Panc1 (cell line): Measurements from ENCODE around the gene KLHL26. TPM values are rescaled to one million over a fixed set of nuclear protein-coding genes. Genes with fewer than 3 reads are reported as not detected.

Experiments used
- ATAC-seq: fragments of 200-7000 bp; cut with Tn5 transposase; 2 replicates; pipeline ENCODE4 v1.9.1; 2020; ENCODE audit warnings: mild to moderate bottlenecking, moderate library complexity
- BruUV-seq: library from RNA; stranded (reverse); fragments of 400-500 nt; replicated peaks from 2 replicates; lab custom pipeline; 2021; lab: Mats Ljungman, UMichigan
- CTCF ChIA-PET: fragments of 300-600 bp; sonication (Branson Sonifier 250); formaldehyde crosslinking; loops from one replicate; lab custom pipeline; 2022; ENCODE audit warnings: antibody characterized with exemption; lab: Charles Lee
- POLR2A ChIA-PET: fragments of 300-600 bp; sonication (Branson Sonifier 250); formaldehyde crosslinking; loops from one replicate; lab custom pipeline; 2022; ENCODE audit warnings: antibody characterized with exemption; lab: Charles Lee
- DNase-seq: peaks from one replicate; pipeline ENCODE4 v3.0.0-alpha.2; 2010; ENCODE audit warnings: low read depth, low spot score
- H3K27ac ChIP-seq: 2 replicates; pipeline ENCODE4 v1.5.1; 2011; ENCODE audit warnings: mild to moderate bottlenecking, low read length, inconsistent platforms
- H3K27me3 ChIP-seq: fragments of 200-500 bp; sonication (Bioruptor generic); 2 replicates; pipeline ENCODE4 v1.6.0; 2014; ENCODE audit warnings: low read length, inconsistent platforms; ENCODE audit not compliant: control insufficient read depth, insufficient read depth
- H3K36me3 ChIP-seq: fragments of 200-500 bp; sonication (Bioruptor generic); 2 replicates; pipeline ENCODE4 v1.5.1; 2014; ENCODE audit warnings: inconsistent platforms, mild to moderate bottlenecking, low read length, moderate library complexity; ENCODE audit not compliant: control insufficient read depth, insufficient read depth
- H3K4me1 ChIP-seq: 2 replicates; pipeline ENCODE4 v1.5.1; 2011; ENCODE audit warnings: inconsistent platforms, mild to moderate bottlenecking, low read length, moderate library complexity; ENCODE audit not compliant: control insufficient read depth, insufficient read depth
- H3K4me3 ChIP-seq, 2 experiments: 2 replicates each; pipeline ENCODE4 v1.5.1; 2011 to 2012; ENCODE audit warnings: low read depth in 2 of 2, low read length in 2 of 2, mild to moderate bottlenecking in 2 of 2, inconsistent platforms in 1 of 2, moderate library complexity in 1 of 2
- H3K9me3 ChIP-seq: fragments of 200-500 bp; sonication (Bioruptor generic); 2 replicates; pipeline ENCODE4 v1.5.1; 2014; ENCODE audit warnings: low read depth, mild to moderate bottlenecking, inconsistent platforms, low read length, moderate library complexity; ENCODE audit not compliant: control insufficient read depth, insufficient read depth
- CTCF ChIP-seq: fragments of 450-650 bp; IDR thresholded peaks from 2 replicates; pipeline ENCODE4 v1.5.1; 2017; ENCODE audit warnings: mild to moderate bottlenecking
- POLR2AphosphoS5 ChIP-seq: IDR thresholded peaks from 2 replicates; pipeline ENCODE4 v1.6.1; 2012; ENCODE audit warnings: mild to moderate bottlenecking, low read depth, low read length, moderate library complexity
- REST ChIP-seq, 2 experiments: IDR thresholded peaks; 2 replicates each; pipeline ENCODE4 v1.6.1; 2011 to 2012; ENCODE audit warnings: low read depth in 2 of 2, control low read depth in 1 of 2, low read length in 1 of 2, mild to moderate bottlenecking in 1 of 2, moderate library complexity in 1 of 2; ENCODE audit not compliant: insufficient read depth in 1 of 2
- SIN3A ChIP-seq: IDR thresholded peaks from 2 replicates; pipeline ENCODE4 v1.6.1; 2012; ENCODE audit warnings: low read depth, mild to moderate bottlenecking, low read length, moderate library complexity, borderline replicate concordance; ENCODE audit not compliant: insufficient read depth
- TCF7L2 ChIP-seq: IDR thresholded peaks from 2 replicates; pipeline ENCODE4 v1.6.1; 2011; ENCODE audit warnings: mild to moderate bottlenecking, low read depth, low read length, inconsistent platforms
- in situ Hi-C: cut with HindIII; loops from 2 replicates; pipeline ENCODE4 v1.10.0; 2016; ENCODE audit warnings: low sequenced_read_pairs, low pct_unique_long_range_greater_than_20kb
- intact Hi-C: fragments of 100-400 bp; cut with micrococcal nuclease; formaldehyde crosslinking; loops from one replicate; pipeline ENCODE4 v1.10.0; 2022; ENCODE audit not compliant: unreplicated experiment
- total RNA-seq: library from RNA; stranded (reverse); gene quantifications from one replicate; pipeline ENCODE4 v1.2.1, GENCODE V29; 2021; ENCODE audit not compliant: unreplicated experiment

Gene KLHL26
- total RNA-seq, 1 experiment from 2014 or later: 4.4 TPM

- Histone ChIP-seq H3K4me3 (no peak overlapping the region), H3K36me3 (no peaks in the 10 kb centered on the region), H3K9me3 (no peaks in the 10 kb centered on the region), H3K27me3 (peaks cover 2% of the 10 kb centered on the region), H3K4me1 (peaks cover 5% of the 10 kb centered on the region; the same call in 1 of the 2 replicates), H3K27ac (no peak overlapping the region)
- CTCF ChIA-PET: no interaction called here
- intact Hi-C loops: no loop called here
- BruUV-seq: no TSS peak
- POLR2A ChIA-PET: no interaction called here
- ATAC-seq (no peak), DNase-seq (no peak)
- no peak for TF ChIP-seq SIN3A
- TF ChIP-seq REST (IDR thresholded peaks at IDR 0.05; ENCODE audit: insufficient read depth in 1 of 2, low read depth in 2 of 2, low read length in 1 of 2): no peak
- TF ChIP-seq TCF7L2: no peak
- TF ChIP-seq CTCF: no peak
- TF ChIP-seq POLR2AphosphoS5: no peak
- in situ Hi-C loops: no loop called here
Measured at GRCh38 chr19:18608805-18609716, 27.8 kb upstream of the KLHL26 start.

GRCh38 chr19:18609717-18610051, 27.1 kb upstream of the KLHL26 start:
- H3K9me3 ChIP-seq: no peaks in the 10 kb centered on the region
- intact Hi-C loops: no loop called here
- ATAC-seq (no peak), DNase-seq (no peak)
- H3K36me3 ChIP-seq: no peaks in the 10 kb centered on the region
- POLR2A ChIA-PET: no interaction called here
- peaks cover 2% of the 10 kb centered on the region for H3K27me3 ChIP-seq
- H3K4me1 ChIP-seq: peaks cover 5% of the 10 kb centered on the region; the same call in 1 of the 2 replicates
- no TSS peak for BruUV-seq
- no peak overlapping the region for H3K27ac ChIP-seq
- H3K4me3 ChIP-seq: no peak overlapping the region
- in situ Hi-C loops: no loop called here
- CTCF ChIA-PET: no interaction called here
- no peak for TF ChIP-seq CTCF
- no peak for TF ChIP-seq SIN3A
- no peak for TF ChIP-seq POLR2AphosphoS5
- TF ChIP-seq TCF7L2: no peak
- no peak for TF ChIP-seq REST (IDR thresholded peaks at IDR 0.05; ENCODE audit: insufficient read depth in 1 of 2, low read depth in 2 of 2, low read length in 1 of 2)
